Naive thymus-derived CD8-positive, alpha-beta T cell (primary cell): ENCODE measurements around the gene LSM12. TPM values are rescaled to one million over a fixed set of nuclear protein-coding genes. Genes with fewer than 3 reads are reported as not detected.
"Not testable (repeated sequence)": the region's sequence is repeated elsewhere in the genome, so short reads cannot be mapped to it uniquely, and the experiment has no call there.

Experiments
- ATAC-seq, 2 donors: fragments of 150-1000 bp; cut with Tn5 transposase in 1 of 2; sonication (Bioruptor Pico), chemical (Tn5 transposase) in 1 of 2; 1 replicate in 1 of 2; 2 replicates in 1 of 2; pipeline ENCODE4 v1.10.0; 2021; ENCODE audit warnings: mild to moderate bottlenecking in 2 of 2, moderate library complexity in 2 of 2
- POLR2A ChIA-PET: fragments of 350-600 bp; sonication (Branson Sonifier 250); formaldehyde crosslinking; loops from one replicate; lab custom pipeline; 2021; ENCODE audit warnings: antibody characterized with exemption; lab: Charles Lee
- DNase-seq, 10 donors: peaks; one replicate each; pipeline versions ENCODE4 v3.0.0 to v3.0.0-alpha.2; 2020 to 2022
- H3K27ac Mint-ChIP-seq, 10 donors: one replicate each; pipeline ENCODE4 v1.8.0; 2020 to 2022; ENCODE audit warnings: mild to moderate bottlenecking in 10 of 10, mixed read lengths in 10 of 10, moderate library complexity in 4 of 10, inconsistent platforms in 1 of 10
- H3K27me3 Mint-ChIP-seq, 5 donors: one replicate each; pipeline ENCODE4 v1.8.0; 2021 to 2022; ENCODE audit warnings: mixed read lengths in 5 of 5
- H3K36me3 Mint-ChIP-seq, 3 donors: one replicate each; pipeline ENCODE4 v1.8.0; 2020 to 2022; ENCODE audit warnings: mixed read lengths in 3 of 3, mild to moderate bottlenecking in 2 of 3, inconsistent platforms in 1 of 3
- H3K4me1 Mint-ChIP-seq, 4 donors: one replicate each; pipeline ENCODE4 v1.8.0; 2021 to 2022; ENCODE audit warnings: mixed read lengths in 4 of 4
- H3K4me3 Mint-ChIP-seq, 10 donors: one replicate each; pipeline ENCODE4 v1.8.0; 2020 to 2022; ENCODE audit warnings: mild to moderate bottlenecking in 10 of 10, mixed read lengths in 10 of 10, moderate library complexity in 6 of 10, inconsistent platforms in 1 of 10
- H3K9me3 Mint-ChIP-seq, 9 donors: one replicate each; pipeline ENCODE4 v1.8.0; 2020 to 2022; ENCODE audit warnings: mixed read lengths in 9 of 9, mild to moderate bottlenecking in 3 of 9, inconsistent platforms in 1 of 9, moderate library complexity in 1 of 9
- polyA plus RNA-seq, 3 donors: library from polyadenylated mRNA; unstranded; fragments of 300-500 nt; fragmentation: Illumina TruSeq; gene quantifications; one replicate each; pipeline ENCODE4 v1.2.3, GENCODE V29; 2021
- total RNA-seq, 8 experiments: library from RNA in 2 of 8; stranded (reverse) in 2 of 8; gene quantifications; one replicate each; pipeline ENCODE4 v1.2.3 and lab custom pipeline; 2021 to 2026

LSM12 gene
- total and polyA plus RNA-seq, 5 experiments from 2014 or later = 33.3 to 82.6 (median 63.4) TPM

DNA sequence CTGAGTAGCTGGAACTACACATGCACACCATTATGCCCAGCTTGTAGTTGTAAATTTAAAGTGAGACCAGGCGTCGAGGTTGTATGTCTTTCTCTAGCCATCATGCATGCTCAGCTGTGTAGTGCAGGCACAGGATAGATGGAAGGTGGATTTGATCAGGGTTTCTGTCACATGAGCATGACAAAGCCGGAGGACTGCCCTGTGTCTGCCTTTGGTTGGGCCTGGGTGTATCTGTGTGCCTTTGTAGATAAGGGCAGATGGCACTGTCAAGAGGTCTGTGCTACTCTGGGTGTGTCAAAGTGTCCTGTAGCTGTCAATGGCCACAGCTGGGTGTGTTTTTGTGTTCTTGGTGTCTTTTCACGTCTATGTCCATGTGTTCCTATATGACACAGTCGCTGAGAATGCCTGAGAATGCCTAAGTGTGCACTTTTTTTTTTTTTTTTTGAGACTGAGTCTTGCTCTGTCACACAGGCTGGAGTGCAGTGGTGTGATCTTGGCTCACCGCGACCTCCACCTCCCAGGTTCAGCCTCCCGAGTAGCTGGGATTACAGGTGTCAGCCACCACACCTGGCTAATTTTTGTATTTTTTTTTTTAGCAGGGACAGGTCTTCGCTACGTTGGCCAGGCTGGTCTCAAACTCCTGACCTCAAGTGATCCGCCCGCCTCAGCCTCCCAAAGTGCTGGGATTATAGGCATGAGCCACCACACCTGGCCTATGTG, 66.2 kb downstream of the LSM12 start:
- peak overlapping the region in 1 of 10 donors; percentile 42 for H3K27ac Mint-ChIP-seq
- H3K36me3 Mint-ChIP-seq = no peaks in the 10 kb centered on the region
- ATAC-seq (no peak), DNase-seq (no peak)
- peaks cover 3 to 18% (median 9%) of the 10 kb centered on the region in 5 donors for H3K27me3 Mint-ChIP-seq
- H3K4me3 Mint-ChIP-seq = no peak overlapping the region
- POLR2A ChIA-PET = interaction anchor here (0.5 to 0.7 kb wide), 2 partner anchors 74 to 746 kb away, joined by 6 to 7 read pairs; no protein-coding TSS in a partner anchor
- no peaks in the 10 kb centered on the region for H3K9me3 Mint-ChIP-seq
- peaks cover 0 to 6% (median under 1%) of the 10 kb centered on the region in 4 donors for H3K4me1 Mint-ChIP-seq

DNA sequence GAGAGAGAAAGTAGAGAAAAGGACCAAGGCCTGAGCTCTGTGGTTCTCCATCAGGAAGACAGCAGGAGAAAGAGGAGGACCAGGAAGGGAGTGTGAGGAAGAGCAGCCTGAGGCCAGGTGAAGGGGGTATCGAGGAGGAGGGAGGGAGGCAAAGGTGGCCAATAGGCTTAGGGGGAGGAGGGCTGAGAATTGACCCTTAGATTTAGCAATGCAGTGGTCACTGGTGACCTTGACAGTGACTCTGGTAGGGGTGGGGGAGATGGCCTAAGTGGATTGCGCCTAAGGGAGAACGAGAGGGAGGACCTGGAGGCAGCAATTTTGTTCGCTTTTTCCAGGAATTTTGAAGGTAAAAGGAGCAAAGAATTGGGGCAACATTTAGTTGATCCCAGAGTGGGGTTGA, 67.4 kb downstream of the LSM12 start:
- Mint-ChIP-seq H3K36me3 (no peaks in the 10 kb centered on the region), H3K4me1 (peaks cover 0 to 3% (median 2%) of the 10 kb centered on the region in 4 donors), H3K27ac (no peak overlapping the region), H3K9me3 (no peaks in the 10 kb centered on the region), H3K27me3 (peaks cover 6 to 28% (median 13%) of the 10 kb centered on the region in 5 donors), H3K4me3 (no peak overlapping the region)
- DNase-seq = no peak
- POLR2A ChIA-PET = no interaction called here
- ATAC-seq = no peak

DNA sequence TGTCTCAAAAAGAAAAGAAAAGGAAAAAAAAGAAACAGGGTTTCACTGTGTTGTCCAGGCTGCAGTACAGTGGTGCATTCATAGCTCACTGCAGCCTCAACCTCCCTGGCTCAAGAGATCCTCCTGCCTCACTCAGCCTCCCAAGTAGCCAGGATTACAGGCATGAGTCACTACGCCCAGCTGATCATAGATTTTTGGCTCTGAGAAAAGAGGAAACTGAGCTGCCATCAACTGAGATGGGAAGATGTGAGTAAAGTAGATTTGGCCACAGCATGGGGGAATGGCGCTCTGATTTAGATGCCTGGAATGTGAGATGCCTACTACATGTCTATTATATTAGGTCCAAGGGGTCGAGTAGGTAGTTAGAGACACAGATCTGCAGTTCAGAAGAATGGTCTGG, 67.9 kb downstream of the LSM12 start:
- POLR2A ChIA-PET = no interaction called here
- DNase-seq = no peak

DNA sequence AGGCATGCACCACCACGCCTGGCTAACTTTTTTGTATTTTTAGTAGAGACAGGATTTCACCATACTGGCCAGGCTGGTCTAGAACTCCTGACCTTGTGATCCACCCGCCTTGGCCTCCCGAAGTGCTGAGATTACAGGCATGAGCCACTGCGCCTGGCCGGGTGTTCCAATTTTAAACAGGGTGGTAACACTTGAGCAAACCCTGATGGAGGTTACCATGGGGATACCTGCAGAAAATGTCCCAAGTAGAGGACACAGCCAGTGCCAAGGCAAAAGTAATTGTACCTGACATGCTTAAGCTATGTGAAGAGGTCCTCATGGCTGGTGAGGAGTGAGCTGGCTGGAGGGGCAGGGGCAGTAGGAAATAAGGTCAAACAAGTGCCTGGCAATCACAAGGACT, 69.3 kb downstream of the LSM12 start:
- H3K9me3 Mint-ChIP-seq, H3K27ac Mint-ChIP-seq, H3K36me3 Mint-ChIP-seq, ATAC-seq, H3K4me3 Mint-ChIP-seq, POLR2A ChIA-PET, DNase-seq, H3K4me1 Mint-ChIP-seq: not testable (repeated sequence)
- H3K27me3 Mint-ChIP-seq = peaks cover 6 to 29% (median 15%) of the 10 kb centered on the region in 5 donors

More for the DNA sequence above, 67.9 kb downstream of the LSM12 start:
- no peaks in the 10 kb centered on the region for H3K36me3 Mint-ChIP-seq
- no peaks in the 10 kb centered on the region for H3K9me3 Mint-ChIP-seq
- H3K4me3 Mint-ChIP-seq = no peak overlapping the region
- H3K27ac Mint-ChIP-seq = no peak overlapping the region
- peaks cover 0 to 2% (median 2%) of the 10 kb centered on the region in 4 donors for H3K4me1 Mint-ChIP-seq
- H3K27me3 Mint-ChIP-seq = peaks cover 6 to 29% (median 13%) of the 10 kb centered on the region in 5 donors
- ATAC-seq = no peak

DNA sequence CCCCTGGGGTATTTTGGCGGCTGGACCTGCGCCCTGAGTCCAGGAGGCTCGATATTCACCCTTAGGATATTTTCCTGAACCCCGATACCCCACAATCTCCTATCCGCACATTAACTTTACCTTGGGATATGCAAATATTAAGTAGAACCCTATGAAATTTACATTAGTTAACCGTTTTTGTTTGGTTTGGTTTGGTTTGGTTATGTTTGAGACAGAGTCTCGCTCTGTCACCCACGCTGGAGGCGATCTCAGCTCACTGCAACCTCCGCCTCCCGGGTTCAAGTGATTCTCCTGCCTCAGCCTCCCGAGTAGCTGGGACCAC, 71.4 kb downstream of the LSM12 start:
- peaks cover 6 to 29% (median 15%) of the 10 kb centered on the region in 5 donors for H3K27me3 Mint-ChIP-seq
- peak overlapping the region in 1 of 10 donors; percentile 24 for H3K27ac Mint-ChIP-seq
- POLR2A ChIA-PET = no interaction called here
- peak overlapping the region in 1 of 10 donors; percentile 52 for H3K4me3 Mint-ChIP-seq
- no peaks in the 10 kb centered on the region for H3K9me3 Mint-ChIP-seq
- no peak for DNase-seq
- ATAC-seq = no peak
- H3K4me1 Mint-ChIP-seq = peaks cover 0 to 2% (median 2%) of the 10 kb centered on the region in 4 donors
- no peaks in the 10 kb centered on the region for H3K36me3 Mint-ChIP-seq

DNA sequence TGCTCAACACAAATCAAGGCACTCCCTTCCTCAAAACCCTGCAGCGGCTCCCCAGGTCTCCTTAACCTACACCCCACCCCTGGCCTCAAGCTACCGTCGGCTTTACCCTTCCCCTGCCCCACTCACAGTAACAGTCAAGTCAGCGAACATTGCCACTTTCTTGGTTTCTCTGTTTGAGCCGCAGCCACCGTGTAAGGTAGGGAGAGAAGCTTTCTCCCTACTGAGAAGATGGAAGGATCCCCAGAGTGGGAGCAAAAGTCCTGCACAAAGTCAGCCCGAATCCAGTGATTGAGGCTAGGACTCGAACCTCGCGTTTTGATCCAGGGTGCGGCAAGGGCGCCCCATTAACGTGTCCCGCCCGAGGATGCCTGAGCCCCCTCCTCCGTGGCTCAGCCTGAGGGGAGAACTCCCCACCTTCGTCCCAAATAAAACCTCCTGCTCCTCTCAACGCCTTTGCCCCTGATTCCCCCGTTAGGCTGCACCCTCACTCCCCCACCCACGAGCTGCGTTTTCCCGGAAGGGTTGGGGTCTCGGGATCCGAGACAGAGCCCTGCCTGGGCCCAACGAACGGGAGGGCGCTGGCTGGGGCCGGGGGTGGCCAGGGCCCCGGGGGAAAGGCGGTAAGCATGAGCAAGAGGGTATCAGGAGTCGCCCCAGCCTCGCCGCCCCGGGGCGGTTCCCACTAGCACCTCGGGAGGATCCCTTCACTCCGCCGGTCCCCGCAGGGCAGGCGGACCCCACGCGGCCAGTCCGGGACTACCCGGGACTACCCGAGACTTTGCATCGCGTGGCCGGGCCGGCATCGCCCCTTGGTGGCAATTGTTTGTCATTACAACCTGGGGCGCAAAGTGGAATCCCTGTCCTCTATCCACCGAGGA, 72.0 kb downstream of the LSM12 start:
- DNase-seq (peak; percentile 56 to 78 (median 67)), ATAC-seq (peak; percentile 94 to 98)
- Mint-ChIP-seq H3K9me3 (no peaks in the 10 kb centered on the region), H3K36me3 (no peaks in the 10 kb centered on the region), H3K27ac (no peak overlapping the region), H3K27me3 (peaks cover 6 to 30% (median 15%) of the 10 kb centered on the region in 5 donors), H3K4me1 (peaks cover 0 to 2% (median 2%) of the 10 kb centered on the region in 4 donors), H3K4me3 (peak overlapping the region in 5 of 10 donors; percentile 14 to 62 (median 26))
- POLR2A ChIA-PET = no interaction called here

DNA sequence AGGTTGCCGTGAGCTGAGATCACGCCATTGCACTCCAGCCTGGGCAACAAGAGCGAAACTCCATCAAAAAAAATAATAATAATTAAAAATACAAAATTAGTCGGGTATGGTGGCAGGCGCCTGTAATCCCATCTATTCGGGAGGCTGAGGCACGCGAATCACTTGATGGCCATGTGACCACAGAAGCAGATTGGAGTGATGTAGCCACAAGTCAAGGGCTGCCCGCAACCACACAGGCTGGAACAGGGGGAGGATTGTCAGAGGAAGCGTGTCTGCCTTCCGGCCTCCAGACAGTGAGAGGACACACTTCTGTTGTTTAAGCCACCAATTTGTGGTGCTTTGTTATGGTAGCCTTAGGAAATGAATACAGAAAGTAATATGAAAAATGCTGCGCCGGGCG, 73.8 kb downstream of the LSM12 start:
- no peaks in the 10 kb centered on the region for H3K9me3 Mint-ChIP-seq
- H3K4me3 Mint-ChIP-seq = no peak overlapping the region
- no peaks in the 10 kb centered on the region for H3K36me3 Mint-ChIP-seq
- ATAC-seq (no peak), DNase-seq (no peak)
- POLR2A ChIA-PET = no interaction called here
- peaks cover 0 to 2% (median 2%) of the 10 kb centered on the region in 4 donors for H3K4me1 Mint-ChIP-seq
- H3K27me3 Mint-ChIP-seq = peaks cover 6 to 33% (median 14%) of the 10 kb centered on the region in 5 donors
- H3K27ac Mint-ChIP-seq = no peak overlapping the region

DNA sequence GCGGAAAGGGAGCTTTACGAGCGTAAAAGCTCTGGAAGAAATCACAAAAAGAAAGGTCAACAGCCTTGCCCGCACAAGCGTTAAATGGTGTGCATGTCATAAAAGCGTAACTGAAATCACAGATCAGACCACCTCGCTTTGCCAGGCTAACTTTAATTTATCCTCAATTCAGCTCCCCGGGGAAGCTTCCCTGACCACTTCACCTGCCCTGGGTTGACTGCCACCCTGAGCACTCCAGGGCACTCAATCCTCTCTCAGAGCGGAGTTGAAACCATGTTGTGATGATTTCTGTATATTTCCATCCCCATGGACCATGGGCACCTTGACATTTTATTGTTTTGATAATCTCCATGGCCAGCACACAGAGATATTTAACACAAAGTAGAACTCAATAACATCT, 78.2 kb downstream of the LSM12 start:
- Mint-ChIP-seq H3K36me3 (no peaks in the 10 kb centered on the region), H3K27ac (no peak overlapping the region), H3K9me3 (no peaks in the 10 kb centered on the region), H3K4me3 (no peak overlapping the region), H3K27me3 (peaks cover 3 to 41% (median 30%) of the 10 kb centered on the region in 5 donors), H3K4me1 (peaks cover 0 to 2% (median 1%) of the 10 kb centered on the region in 4 donors)
- DNase-seq = no peak
- POLR2A ChIA-PET = no interaction called here
- no peak for ATAC-seq

DNA sequence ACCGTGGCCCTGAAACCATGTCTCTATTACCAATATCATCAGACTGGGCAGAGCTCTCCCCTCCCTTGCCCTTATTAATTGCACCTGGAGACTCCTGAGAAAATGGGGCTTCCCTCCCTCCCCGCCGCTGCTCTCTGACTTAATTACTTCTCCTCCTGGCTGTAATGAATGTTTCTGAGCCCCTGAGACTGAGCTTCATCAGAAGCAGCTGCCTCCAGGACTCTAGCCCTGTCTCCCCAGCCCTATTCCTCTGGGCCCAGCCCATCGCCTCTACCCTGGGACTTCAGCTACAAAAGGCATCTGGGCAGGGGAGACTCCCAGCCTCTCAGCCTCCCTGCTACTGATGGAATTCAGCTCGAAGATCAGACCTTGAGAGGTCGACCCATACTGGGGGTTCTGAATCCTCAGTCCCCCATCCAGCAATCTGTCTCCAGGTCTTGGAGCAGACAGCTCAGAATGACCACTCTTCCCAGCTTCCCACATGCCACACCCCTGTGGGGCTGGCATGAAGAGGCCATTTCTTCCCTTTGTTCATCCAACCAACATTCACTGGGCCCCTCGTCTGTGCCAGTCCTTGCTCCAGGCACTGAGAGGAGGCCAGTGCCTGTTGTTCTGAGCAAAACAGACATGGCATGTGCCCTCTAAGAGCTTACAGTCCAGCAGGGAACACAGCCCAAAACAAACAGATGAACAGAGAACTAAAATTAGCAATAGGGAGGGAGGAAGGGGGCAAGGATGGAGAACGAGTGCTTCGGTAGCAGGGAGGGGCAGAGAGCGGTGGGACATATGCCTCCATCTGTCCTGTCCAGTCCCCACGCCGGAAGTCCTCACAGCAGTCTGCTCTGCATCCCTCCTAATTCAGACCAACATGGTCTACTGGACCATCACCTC, 79.1 kb downstream of the LSM12 start:
- Mint-ChIP-seq H3K9me3 (no peaks in the 10 kb centered on the region), H3K4me1 (peaks cover 0 to 3% (median 2%) of the 10 kb centered on the region in 4 donors), H3K36me3 (no peaks in the 10 kb centered on the region), H3K4me3 (no peak overlapping the region), H3K27ac (peak overlapping the region in 2 of 10 donors; percentile 37 to 68), H3K27me3 (peaks cover 4 to 50% (median 36%) of the 10 kb centered on the region in 5 donors)
- POLR2A ChIA-PET = interaction anchor here (0.5 kb wide), 1 partner anchor 77 kb away, joined by 3 read pairs; no protein-coding TSS in a partner anchor
- ATAC-seq (no peak), DNase-seq (no peak)

DNA sequence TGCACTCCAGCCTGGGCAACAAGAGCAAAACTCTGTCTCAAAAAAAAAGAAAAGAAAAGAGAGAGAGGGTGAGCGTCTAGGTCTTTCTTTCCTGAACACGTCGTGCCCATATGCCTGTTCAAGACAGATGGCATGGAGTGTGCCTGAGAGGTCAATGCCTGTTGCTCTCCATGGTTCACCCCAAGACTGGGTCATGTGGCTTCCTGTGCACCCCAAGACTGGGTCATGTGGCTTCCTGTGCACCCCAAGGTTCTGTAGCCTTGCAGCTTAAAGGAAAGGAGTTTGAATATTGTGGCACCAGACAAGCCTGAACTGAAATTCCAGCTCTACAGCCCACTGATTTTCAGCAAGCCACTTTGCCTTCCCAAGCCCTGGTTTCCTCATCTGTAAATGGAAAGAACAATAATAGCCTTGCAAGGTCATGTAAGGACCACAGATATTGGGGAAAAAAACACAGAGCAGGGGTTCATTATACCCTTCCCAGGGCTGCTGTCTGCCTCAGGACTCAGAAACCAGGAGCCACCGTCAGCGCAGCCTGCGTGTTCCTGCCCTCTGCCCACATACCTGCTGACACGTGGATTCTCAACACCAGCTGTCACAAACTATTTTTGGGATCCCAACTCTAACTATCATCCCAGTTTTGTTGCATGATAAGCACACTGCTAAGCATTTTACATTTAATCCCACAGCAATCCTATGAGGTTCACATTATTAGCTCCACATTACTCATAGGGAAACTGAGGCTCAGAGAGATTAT, 80.1 kb downstream of the LSM12 start:
- Mint-ChIP-seq H3K27ac (no peak overlapping the region), H3K4me3 (no peak overlapping the region), H3K27me3 (peaks cover 11 to 60% (median 43%) of the 10 kb centered on the region in 5 donors), H3K9me3 (no peaks in the 10 kb centered on the region), H3K36me3 (no peaks in the 10 kb centered on the region), H3K4me1 (peaks cover 0 to 3% (median 2%) of the 10 kb centered on the region in 4 donors)
- DNase-seq (no peak), ATAC-seq (no peak)
- POLR2A ChIA-PET = interaction anchor here (0.6 kb wide), 1 partner anchor 28 kb away, joined by 9 read pairs; no protein-coding TSS in a partner anchor

DNA sequence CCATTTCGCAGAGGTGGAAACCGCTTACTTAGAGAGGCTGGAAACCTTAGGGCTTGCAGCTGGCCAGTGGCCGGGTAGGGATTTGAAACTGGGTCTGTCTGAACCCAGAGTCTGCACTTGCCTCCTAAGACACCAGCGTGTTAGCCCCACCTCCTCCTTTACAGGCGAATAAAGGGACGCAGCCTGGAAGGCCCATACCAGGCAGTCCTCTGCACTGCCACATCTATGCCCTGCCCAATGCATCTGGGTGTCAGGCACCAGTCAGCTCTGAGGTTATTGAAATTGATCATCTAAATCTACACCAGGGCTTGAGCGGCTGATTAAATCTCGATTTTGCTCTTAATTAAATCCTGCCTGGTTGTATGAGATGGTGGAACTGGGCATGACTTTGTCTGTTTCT, 82.0 kb downstream of the LSM12 start:
- DNase-seq (no peak), ATAC-seq (no peak)
- Mint-ChIP-seq H3K27me3 (peaks cover 16 to 66% (median 47%) of the 10 kb centered on the region in 5 donors), H3K4me1 (peaks cover 0 to 3% (median 2%) of the 10 kb centered on the region in 4 donors), H3K9me3 (no peaks in the 10 kb centered on the region), H3K27ac (peak overlapping the region in 1 of 10 donors; percentile 38), H3K36me3 (no peaks in the 10 kb centered on the region), H3K4me3 (peak overlapping the region in 6 of 10 donors; percentile 4 to 54 (median 39))
- POLR2A ChIA-PET = no interaction called here
